Measurements from ENCODE around the gene PCSK5. TPM values are rescaled to one million over a fixed set of nuclear protein-coding genes. Genes with fewer than 3 reads are reported as not detected.

The PCSK5 gene
- polyA plus RNA-seq, 3 donors: 4.8 to 13.0 (median 7.1) TPM

DNA sequence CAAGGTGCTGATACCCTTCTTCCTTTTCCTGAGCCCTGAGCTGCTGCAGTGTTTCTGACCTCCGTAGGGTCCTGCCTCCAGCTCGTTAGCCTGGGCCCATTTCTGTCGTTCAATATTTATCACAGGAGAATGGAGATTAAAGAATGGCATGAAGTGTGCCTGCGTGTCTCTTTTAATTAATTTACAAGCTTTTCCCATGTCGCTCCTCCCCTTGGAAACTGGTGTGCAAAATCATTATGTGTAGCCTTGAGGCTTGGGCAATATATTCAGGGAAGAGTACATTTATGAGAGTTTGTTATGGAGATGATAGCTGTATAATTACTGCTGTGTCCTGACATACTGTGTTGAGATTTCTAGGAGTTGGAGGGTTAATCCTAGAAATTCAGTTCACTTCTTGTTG is 99.7 kb downstream of the PCSK5 start:
- Histone ChIP-seq H3K79me2 (ENCODE audit: insufficient read depth, low read length) (no peaks in the 10 kb centered on the region), H3K27ac (ENCODE audit: low read depth in 1 of 2, low read length in 2 of 2) (no peak overlapping the region), H3K9ac (ENCODE audit: insufficient read depth, low read length, poor library complexity, severe bottlenecking) (no peak overlapping the region), H3K4me3 (replicated peaks in 1 of 3; ENCODE audit: low read depth in 2 of 3, low read length in 3 of 3) (no peak overlapping the region), H3K36me3 (replicated peaks in 1 of 2; ENCODE audit: control insufficient read depth in 1 of 2, insufficient read depth in 2 of 2, low read length in 2 of 2) (peaks cover 0 to 32% of the 10 kb centered on the region in 2 donors), H3K4me2 (replicated peaks; ENCODE audit: extremely low read depth, low read length, poor library complexity, severe bottlenecking) (no peak overlapping the region), H3K9me3 (replicated peaks in 1 of 2; ENCODE audit: control insufficient read depth in 1 of 2, insufficient read depth in 1 of 2, low read length in 2 of 2) (no peaks in the 10 kb centered on the region), H4K20me1 (ENCODE audit: insufficient read depth, low read length) (no peaks in the 10 kb centered on the region), H2AFZ (ENCODE audit: insufficient read depth, low read depth, low read length, poor library complexity, severe bottlenecking) (no peak overlapping the region), H3K27me3 (ENCODE audit: control insufficient read depth in 2 of 2, insufficient read depth in 2 of 2, low read length in 2 of 2) (no peaks in the 10 kb centered on the region), H3K4me1 (ENCODE audit: control insufficient read depth in 1 of 2, insufficient read depth in 2 of 2, low read length in 2 of 2) (no peaks in the 10 kb centered on the region)
- WGBS (ENCODE audit: insufficient coverage): no CpG with 5 or more reads among the region's 5 CpGs
- Mint-ChIP-seq H3K9me3 (peaks cover 0 to 3% (median 2%) of the 10 kb centered on the region in 7 donors), H3K4me1 (peaks cover 13% of the 10 kb centered on the region), H3K27me3 (ENCODE audit: low read depth in 3 of 3) (no peaks in the 10 kb centered on the region), H3K27ac (peak overlapping the region in 1 of 7 donors; percentile 8), H3K4me3 (no peak overlapping the region), H3K36me3 (peaks cover 39 to 43% of the 10 kb centered on the region in 2 donors)
- intact Hi-C loops (cut with micrococcal nuclease): no loop called here
- TF ChIP-seq CTCF (IDR thresholded peaks at IDR 0.05): no peak
- DNase-seq: no peak

- Mint-ChIP-seq H3K4me3 (no peak overlapping the region), H3K36me3 (peaks cover 41 to 43% of the 10 kb centered on the region in 2 donors), H3K9me3 (peaks cover 0 to 3% (median 2%) of the 10 kb centered on the region in 7 donors), H3K27me3 (ENCODE audit: low read depth in 3 of 3) (no peaks in the 10 kb centered on the region), H3K27ac (no peak overlapping the region), H3K4me1 (peaks cover 13% of the 10 kb centered on the region)
- TF ChIP-seq CTCF (IDR thresholded peaks at IDR 0.05): no peak
- intact Hi-C loops (cut with micrococcal nuclease): no loop called here
- no peak for DNase-seq
- H3K9ac ChIP-seq (ENCODE audit: insufficient read depth, low read length, poor library complexity, severe bottlenecking): no peak overlapping the region
- no peaks in the 10 kb centered on the region for H3K4me1 ChIP-seq (ENCODE audit: control insufficient read depth in 1 of 2, insufficient read depth in 2 of 2, low read length in 2 of 2)
- no peaks in the 10 kb centered on the region for H3K27me3 ChIP-seq (ENCODE audit: control insufficient read depth in 2 of 2, insufficient read depth in 2 of 2, low read length in 2 of 2)
- no peak overlapping the region for H2AFZ ChIP-seq (ENCODE audit: insufficient read depth, low read depth, low read length, poor library complexity, severe bottlenecking)
- H3K9me3 ChIP-seq (replicated peaks in 1 of 2; ENCODE audit: control insufficient read depth in 1 of 2, insufficient read depth in 1 of 2, low read length in 2 of 2): no peaks in the 10 kb centered on the region
- H3K36me3 ChIP-seq (replicated peaks in 1 of 2; ENCODE audit: control insufficient read depth in 1 of 2, insufficient read depth in 2 of 2, low read length in 2 of 2): peaks cover 0 to 32% of the 10 kb centered on the region in 2 donors
- H4K20me1 ChIP-seq (ENCODE audit: insufficient read depth, low read length): no peaks in the 10 kb centered on the region
- no peaks in the 10 kb centered on the region for H3K79me2 ChIP-seq (ENCODE audit: insufficient read depth, low read length)
- no peak overlapping the region for H3K4me3 ChIP-seq (replicated peaks in 1 of 3; ENCODE audit: low read depth in 2 of 3, low read length in 3 of 3)
- WGBS (ENCODE audit: insufficient coverage): 90% methylated on average over 4 of the region's 6 CpGs
- no peak overlapping the region for H3K4me2 ChIP-seq (replicated peaks; ENCODE audit: extremely low read depth, low read length, poor library complexity, severe bottlenecking)
- no peak overlapping the region for H3K27ac ChIP-seq (ENCODE audit: low read depth in 1 of 2, low read length in 2 of 2)
Measured at GRCh38 chr9:75990576-75991304, 100.3 kb downstream of the PCSK5 start.
